HEK293 (cell line): ENCODE data around the gene C20orf204.

Experiments used
- CTCF ChIA-PET: fragments of 350-600 bp; formaldehyde crosslinking; extraction: SDS; loops from one replicate; lab custom pipeline; 2021; ENCODE audit warnings: antibody characterized with exemption; lab: Yijun Ruan, JAX
- POLR2A ChIA-PET: fragments of 300-600 bp; formaldehyde crosslinking; extraction: SDS; loops from one replicate; lab custom pipeline; 2020; ENCODE audit warnings: antibody characterized with exemption, inconsistent platforms; lab: Yijun Ruan, JAX
- H3K27ac ChIP-seq: fragments of 200-500 bp; sonication (Bioruptor generic); 2 replicates; pipeline ENCODE4 v1.5.1; 2014; ENCODE audit warnings: low read depth, low read length, control low read depth, inconsistent platforms; ENCODE audit errors: extremely low read depth
- H3K36me3 ChIP-seq, 2 experiments: fragments of 200-500 bp in 1 of 2; sonication (Bioruptor generic) in 1 of 2; 1 replicate in 1 of 2; 2 replicates in 1 of 2; pipeline ENCODE4 v1.5.1; 2014 to 2017; ENCODE audit warnings: inconsistent platforms in 2 of 2, low read length in 2 of 2; ENCODE audit not compliant: control insufficient read depth in 2 of 2, insufficient read depth in 1 of 2
- H3K4me1 ChIP-seq: fragments of 200-500 bp; sonication (Bioruptor generic); 2 replicates; pipeline ENCODE4 v1.5.1; 2014; ENCODE audit warnings: mild to moderate bottlenecking, low read length, inconsistent platforms; ENCODE audit not compliant: control insufficient read depth, insufficient read depth
- H3K4me3 ChIP-seq: 2 replicates; pipeline ENCODE4 v1.5.1; 2011; ENCODE audit warnings: low read depth, mild to moderate bottlenecking, control low read depth, low read length, moderate library complexity
- H3K9me3 ChIP-seq: fragments of 200-500 bp; sonication (Bioruptor generic); 2 replicates; pipeline ENCODE4 v1.5.1; 2014; ENCODE audit warnings: low read depth, low read length, inconsistent platforms; ENCODE audit not compliant: control insufficient read depth, insufficient read depth
- EGR2 ChIP-seq: fragments of 450-650 bp; formaldehyde crosslinking; IDR thresholded peaks from 2 replicates; pipeline ENCODE4 v1.5.1; 2016; ENCODE audit warnings: low read depth, missing biosample characterization, missing genetic modification characterization
- GLIS2 ChIP-seq: fragments of 450-650 bp; formaldehyde crosslinking; IDR thresholded peaks from 2 replicates; pipeline ENCODE4 v1.5.1; 2016; ENCODE audit warnings: missing biosample characterization, missing genetic modification characterization
- HOXA7 ChIP-seq: sonication (generic); formaldehyde crosslinking; IDR thresholded peaks from 2 replicates; pipeline ENCODE4 v1.8.1; 2022; ENCODE audit warnings: missing genetic modification reagents, borderline replicate concordance
- OSR2 ChIP-seq: fragments of 450-650 bp; formaldehyde crosslinking; IDR thresholded peaks from 2 replicates; pipeline ENCODE4 v1.5.1; 2016; ENCODE audit warnings: missing biosample characterization, missing genetic modification characterization
- ZBTB7A ChIP-seq: fragments of 450-650 bp; formaldehyde crosslinking; IDR thresholded peaks from 2 replicates; pipeline ENCODE4 v1.5.1; 2016; ENCODE audit warnings: low read depth, missing biosample characterization, missing genetic modification characterization
- ZEB2 ChIP-seq: fragments of 450-650 bp; formaldehyde crosslinking; IDR thresholded peaks from 2 replicates; pipeline ENCODE4 v1.5.1; 2016; ENCODE audit warnings: missing biosample characterization, missing genetic modification characterization
- ZFHX2 ChIP-seq: fragments of 450-650 bp; formaldehyde crosslinking; conservative IDR thresholded peaks from 2 replicates; pipeline ENCODE4 v1.5.1; 2016; ENCODE audit warnings: missing biosample characterization, missing genetic modification characterization
- ZFP3 ChIP-seq: fragments of 450-650 bp; formaldehyde crosslinking; IDR thresholded peaks from 2 replicates; pipeline ENCODE4 v1.5.1; 2016; ENCODE audit warnings: low read depth, missing biosample characterization, missing genetic modification characterization
- ZFP37 ChIP-seq: fragments of 450-650 bp; formaldehyde crosslinking; IDR thresholded peaks from 2 replicates; pipeline ENCODE4 v1.5.1; 2016; ENCODE audit warnings: missing biosample characterization, missing genetic modification characterization
- ZNF121 ChIP-seq: fragments of 450-650 bp; formaldehyde crosslinking; IDR thresholded peaks from 2 replicates; pipeline ENCODE4 v1.5.1; 2016; ENCODE audit warnings: missing biosample characterization, missing genetic modification characterization
- ZNF138 ChIP-seq: fragments of 450-650 bp; formaldehyde crosslinking; IDR thresholded peaks from 2 replicates; pipeline ENCODE4 v1.5.1; 2016; ENCODE audit warnings: missing biosample characterization, missing genetic modification characterization, borderline replicate concordance
- ZNF24 ChIP-seq: fragments of 450-650 bp; formaldehyde crosslinking; IDR thresholded peaks from 2 replicates; pipeline ENCODE4 v1.5.1; 2016; ENCODE audit warnings: missing biosample characterization, missing genetic modification characterization
- ZNF302 ChIP-seq: fragments of 450-650 bp; formaldehyde crosslinking; IDR thresholded peaks from 2 replicates; pipeline ENCODE4 v1.5.1; 2016; ENCODE audit warnings: missing biosample characterization, missing genetic modification characterization, low read depth
- ZNF521 ChIP-seq: fragments of 450-650 bp; formaldehyde crosslinking; IDR thresholded peaks from 2 replicates; pipeline ENCODE4 v1.5.1; 2017; ENCODE audit warnings: missing biosample characterization, mild to moderate bottlenecking, missing genetic modification characterization
- ZNF529 ChIP-seq: fragments of 450-650 bp; formaldehyde crosslinking; IDR thresholded peaks from 2 replicates; pipeline ENCODE4 v1.5.1; 2017; ENCODE audit warnings: missing genetic modification characterization, missing biosample characterization; ENCODE audit not compliant: insufficient replicate concordance
- ZNF571 ChIP-seq: fragments of 450-650 bp; formaldehyde crosslinking; IDR thresholded peaks from 2 replicates; pipeline ENCODE4 v1.5.0; 2017; ENCODE audit warnings: missing biosample characterization, missing genetic modification characterization
- ZNF843 ChIP-seq: fragments of 450-650 bp; formaldehyde crosslinking; IDR thresholded peaks from 2 replicates; pipeline ENCODE4 v1.5.1; 2016; ENCODE audit warnings: missing biosample characterization, missing genetic modification characterization
- TF ChIP-seq, protein P1 (sequence below): fragments of 450-650 bp; formaldehyde crosslinking; IDR thresholded peaks from 2 replicates; pipeline ENCODE4 v1.5.1; 2017; ENCODE audit warnings: missing biosample characterization, mild to moderate bottlenecking, missing genetic modification characterization, moderate library complexity
- TF ChIP-seq, protein P2 (sequence below): fragments of 450-650 bp; formaldehyde crosslinking; IDR thresholded peaks from 2 replicates; pipeline ENCODE4 v1.5.1; 2016; ENCODE audit warnings: missing biosample characterization, missing genetic modification characterization
- TF ChIP-seq, protein P3 (sequence below): fragments of 450-650 bp; formaldehyde crosslinking; IDR thresholded peaks from 2 replicates; pipeline ENCODE4 v1.5.1; 2016; ENCODE audit warnings: missing biosample characterization, missing genetic modification characterization

Gene C20orf204

DNA sequence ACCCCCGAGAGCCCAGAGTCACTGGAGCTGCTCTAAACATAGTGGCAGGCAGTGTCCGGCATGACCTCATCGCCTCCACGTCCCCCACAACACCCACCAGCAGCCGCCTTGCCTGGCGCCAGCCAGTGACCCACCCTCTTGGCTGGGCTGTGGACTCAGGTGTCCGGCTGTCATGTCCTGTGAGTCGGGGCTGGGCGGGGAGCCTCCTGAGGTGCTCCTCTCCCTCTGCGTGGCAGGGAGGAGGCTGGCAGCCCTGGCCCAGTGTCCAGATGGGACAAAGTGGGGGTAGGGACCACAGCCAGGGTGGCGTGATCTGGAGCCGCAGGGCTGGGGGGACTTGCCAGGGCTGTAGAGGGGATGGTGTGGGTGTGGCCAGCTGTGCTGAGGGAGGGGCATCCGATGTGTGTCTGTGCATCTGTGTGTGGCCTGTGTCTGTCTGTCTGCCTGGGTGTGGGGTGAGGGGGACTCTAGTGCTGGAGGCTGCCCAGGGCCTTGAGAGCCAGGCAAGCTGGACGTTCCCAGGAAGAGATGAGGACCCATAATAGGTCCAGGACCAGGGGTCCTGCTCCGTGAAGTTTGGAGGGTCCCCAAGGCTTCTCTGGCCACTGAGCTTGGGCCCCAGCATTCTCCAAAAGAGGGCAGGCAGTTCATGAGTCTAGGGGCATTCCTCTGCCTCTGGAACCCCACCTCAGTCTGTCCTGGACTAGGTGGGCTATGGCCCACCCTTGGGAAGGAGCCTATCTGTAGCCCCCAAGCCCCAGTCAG is 15.8 kb downstream of the C20orf204 start:
- POLR2A ChIA-PET, result interaction anchor here (0.7 kb wide), 1 partner anchor 13 kb away, joined by 3 read pairs; no protein-coding TSS in a partner anchor
- Histone ChIP-seq H3K4me3 (no peak overlapping the region), H3K36me3 (peaks cover 0 to 5% of the 10 kb centered on the region in 2 experiments; a peak in 1 of 3 replicates), H3K4me1 (peaks cover 6% of the 10 kb centered on the region), H3K27ac (no peak overlapping the region), H3K9me3 (no peaks in the 10 kb centered on the region)
- CTCF ChIA-PET, result interaction anchor here (0.6 to 1.2 kb wide), 4 partner anchors 11 to 78 kb away, joined by 3 to 4 read pairs (median 3); partner anchors contain the start of gene TCEA2
- TF ChIP-seq ZNF529 (tag by site-specific recombination), result no peak
- peak; percentile 39 for TF ChIP-seq ZFHX2 (tag by site-specific recombination)
- TF ChIP-seq ZNF571 (tag by site-specific recombination), result no peak
- no peak for TF ChIP-seq ZNF843 (tag by site-specific recombination)
- TF ChIP-seq, protein P1, sequence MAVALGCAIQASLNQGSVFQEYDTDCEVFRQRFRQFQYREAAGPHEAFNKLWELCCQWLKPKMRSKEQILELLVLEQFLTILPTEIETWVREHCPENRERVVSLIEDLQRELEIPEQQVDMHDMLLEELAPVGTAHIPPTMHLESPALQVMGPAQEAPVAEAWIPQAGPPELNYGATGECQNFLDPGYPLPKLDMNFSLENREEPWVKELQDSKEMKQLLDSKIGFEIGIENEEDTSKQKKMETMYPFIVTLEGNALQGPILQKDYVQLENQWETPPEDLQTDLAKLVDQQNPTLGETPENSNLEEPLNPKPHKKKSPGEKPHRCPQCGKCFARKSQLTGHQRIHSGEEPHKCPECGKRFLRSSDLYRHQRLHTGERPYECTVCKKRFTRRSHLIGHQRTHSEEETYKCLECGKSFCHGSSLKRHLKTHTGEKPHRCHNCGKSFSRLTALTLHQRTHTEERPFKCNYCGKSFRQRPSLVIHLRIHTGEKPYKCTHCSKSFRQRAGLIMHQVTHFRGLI, result no peak
- TF ChIP-seq HOXA7, result no peak
- no peak for TF ChIP-seq ZFP37
- peak; percentile 33 for TF ChIP-seq EGR2 (tag by site-specific recombination)
- TF ChIP-seq ZNF302 (tag by site-specific recombination), result no peak
- no peak for TF ChIP-seq ZFP3 (tag by site-specific recombination)
- TF ChIP-seq, protein P2, sequence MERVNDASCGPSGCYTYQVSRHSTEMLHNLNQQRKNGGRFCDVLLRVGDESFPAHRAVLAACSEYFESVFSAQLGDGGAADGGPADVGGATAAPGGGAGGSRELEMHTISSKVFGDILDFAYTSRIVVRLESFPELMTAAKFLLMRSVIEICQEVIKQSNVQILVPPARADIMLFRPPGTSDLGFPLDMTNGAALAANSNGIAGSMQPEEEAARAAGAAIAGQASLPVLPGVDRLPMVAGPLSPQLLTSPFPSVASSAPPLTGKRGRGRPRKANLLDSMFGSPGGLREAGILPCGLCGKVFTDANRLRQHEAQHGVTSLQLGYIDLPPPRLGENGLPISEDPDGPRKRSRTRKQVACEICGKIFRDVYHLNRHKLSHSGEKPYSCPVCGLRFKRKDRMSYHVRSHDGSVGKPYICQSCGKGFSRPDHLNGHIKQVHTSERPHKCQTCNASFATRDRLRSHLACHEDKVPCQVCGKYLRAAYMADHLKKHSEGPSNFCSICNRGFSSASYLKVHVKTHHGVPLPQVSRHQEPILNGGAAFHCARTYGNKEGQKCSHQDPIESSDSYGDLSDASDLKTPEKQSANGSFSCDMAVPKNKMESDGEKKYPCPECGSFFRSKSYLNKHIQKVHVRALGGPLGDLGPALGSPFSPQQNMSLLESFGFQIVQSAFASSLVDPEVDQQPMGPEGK, result 0 out of 2 replicates have a peak, but pooled peaks have one; percentile 27
- TF ChIP-seq ZNF121 (tag by site-specific recombination), result peak; percentile 73

DNA sequence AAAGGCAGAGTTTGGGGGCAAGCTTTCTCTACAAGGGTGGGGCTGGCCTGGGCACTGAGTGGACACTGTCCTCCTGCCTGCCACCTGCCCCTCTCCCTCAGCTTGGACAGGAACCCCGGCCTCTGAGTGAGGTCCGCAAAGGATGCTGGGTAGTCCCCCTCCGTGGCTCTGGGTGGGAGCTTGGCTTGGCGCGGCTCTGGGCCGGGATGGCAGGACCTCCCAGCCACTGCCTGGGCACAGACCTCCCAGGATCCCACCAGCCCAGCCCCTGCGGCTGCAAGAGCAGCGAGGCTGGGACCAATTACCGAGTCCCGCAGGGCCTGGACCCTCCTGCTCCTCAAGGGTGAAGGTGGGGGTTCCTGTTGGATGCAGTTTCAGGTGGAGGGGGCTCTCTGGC is 16.3 kb downstream of the C20orf204 start:
- no peak overlapping the region for H3K27ac ChIP-seq
- ChIA-PET CTCF (interaction anchor here (0.6 to 3.0 kb wide), 5 partner anchors 10 to 78 kb away, joined by 3 to 19 read pairs (median 3); partner anchors contain the start of gene TCEA2), POLR2A (no interaction called here)
- 0 out of 2 replicates have a peak, but pooled peaks have one; percentile 9 for TF ChIP-seq GLIS2
- no peak for TF ChIP-seq ZNF521
- TF ChIP-seq ZFHX2 (tag by site-specific recombination), result no peak
- H3K36me3 ChIP-seq, result peaks cover 0 to 5% of the 10 kb centered on the region in 2 experiments; a peak in 1 of 3 replicates
- H3K9me3 ChIP-seq, result no peaks in the 10 kb centered on the region
- H3K4me1 ChIP-seq, result peaks cover 6% of the 10 kb centered on the region
- no peak overlapping the region for H3K4me3 ChIP-seq

DNA sequence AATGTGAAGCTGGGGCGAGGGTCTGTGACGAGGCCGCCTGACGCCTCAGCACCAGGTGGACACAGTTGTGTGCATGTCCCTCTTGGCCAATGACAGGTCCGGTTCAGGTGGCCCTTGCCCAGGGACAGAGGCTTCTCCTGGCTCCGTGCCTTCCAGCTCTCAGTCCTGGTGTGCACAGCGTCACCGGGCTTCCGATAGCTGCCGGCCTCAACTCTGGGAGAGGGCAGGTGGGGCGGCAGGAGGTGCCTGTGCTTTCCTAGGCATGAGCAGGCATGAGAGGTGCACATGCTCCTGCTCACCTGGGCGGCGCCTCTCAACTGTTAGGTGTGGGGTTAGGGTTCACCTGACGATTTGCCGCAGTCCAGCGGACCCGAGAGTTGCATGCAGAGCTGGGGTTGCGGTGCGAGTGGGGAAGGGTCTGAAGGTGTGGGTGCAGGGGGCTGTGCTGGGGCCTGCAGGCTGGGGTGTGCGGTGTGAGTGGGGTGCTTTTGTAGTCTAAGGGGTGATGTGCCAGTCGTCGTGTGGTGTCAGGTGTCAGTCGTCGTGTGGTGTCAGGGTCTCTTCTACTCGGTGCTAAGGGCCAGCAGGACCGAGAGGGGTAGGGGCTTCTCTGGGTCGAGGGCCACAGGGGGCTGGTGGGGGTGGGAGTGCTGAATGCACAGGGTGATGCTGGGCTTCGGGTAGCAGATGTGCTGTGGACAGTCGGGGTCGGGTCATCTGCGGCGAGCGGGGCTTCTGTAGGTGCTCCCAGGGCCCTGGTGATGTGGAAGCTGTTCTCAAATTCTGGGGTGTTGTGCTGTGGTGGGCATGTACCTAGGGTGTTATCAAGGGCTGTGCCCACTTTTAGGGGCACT is 17.2 kb downstream of the C20orf204 start:
- peaks cover 6% of the 10 kb centered on the region for H3K4me1 ChIP-seq
- TF ChIP-seq, protein P3, sequence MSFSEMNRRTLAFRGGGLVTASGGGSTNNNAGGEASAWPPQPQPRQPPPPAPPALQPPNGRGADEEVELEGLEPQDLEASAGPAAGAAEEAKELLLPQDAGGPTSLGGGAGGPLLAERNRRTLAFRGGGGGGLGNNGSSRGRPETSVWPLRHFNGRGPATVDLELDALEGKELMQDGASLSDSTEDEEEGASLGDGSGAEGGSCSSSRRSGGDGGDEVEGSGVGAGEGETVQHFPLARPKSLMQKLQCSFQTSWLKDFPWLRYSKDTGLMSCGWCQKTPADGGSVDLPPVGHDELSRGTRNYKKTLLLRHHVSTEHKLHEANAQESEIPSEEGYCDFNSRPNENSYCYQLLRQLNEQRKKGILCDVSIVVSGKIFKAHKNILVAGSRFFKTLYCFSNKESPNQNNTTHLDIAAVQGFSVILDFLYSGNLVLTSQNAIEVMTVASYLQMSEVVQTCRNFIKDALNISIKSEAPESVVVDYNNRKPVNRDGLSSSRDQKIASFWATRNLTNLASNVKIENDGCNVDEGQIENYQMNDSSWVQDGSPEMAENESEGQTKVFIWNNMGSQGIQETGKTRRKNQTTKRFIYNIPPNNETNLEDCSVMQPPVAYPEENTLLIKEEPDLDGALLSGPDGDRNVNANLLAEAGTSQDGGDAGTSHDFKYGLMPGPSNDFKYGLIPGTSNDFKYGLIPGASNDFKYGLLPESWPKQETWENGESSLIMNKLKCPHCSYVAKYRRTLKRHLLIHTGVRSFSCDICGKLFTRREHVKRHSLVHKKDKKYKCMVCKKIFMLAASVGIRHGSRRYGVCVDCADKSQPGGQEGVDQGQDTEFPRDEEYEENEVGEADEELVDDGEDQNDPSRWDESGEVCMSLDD (tag by site-specific recombination), result peak; percentile 13; the same call in 1 of the 2 replicates
- no peak for TF ChIP-seq ZFP37
- TF ChIP-seq ZNF302 (tag by site-specific recombination), result no peak
- TF ChIP-seq ZEB2, result no peak
- no peak for TF ChIP-seq ZNF138 (tag by site-specific recombination)
- no peak for TF ChIP-seq ZNF121 (tag by site-specific recombination)
- TF ChIP-seq ZNF24 (tag by site-specific recombination), result no peak
- TF ChIP-seq ZBTB7A (tag by site-specific recombination), result no peak
- TF ChIP-seq, protein P1, result no peak
- TF ChIP-seq OSR2 (tag by site-specific recombination), result peak; percentile 39; the same call in 1 of the 2 replicates

More for the DNA sequence above, 17.2 kb downstream of the C20orf204 start:
- CTCF ChIA-PET, result interaction anchor here (0.6 to 3.0 kb wide), 8 partner anchors 9 to 334 kb away, joined by 3 to 19 read pairs (median 4); partner anchors contain the start of gene PRPF6
- Histone ChIP-seq H3K27ac (no peak overlapping the region), H3K4me3 (no peak overlapping the region), H3K36me3 (no peaks in the 10 kb centered on the region), H3K9me3 (no peaks in the 10 kb centered on the region)
- POLR2A ChIA-PET, result interaction anchor here (1.1 to 2.2 kb wide), 3 partner anchors 9 to 97 kb away, joined by 3 to 16 read pairs (median 3); partner anchors contain the start of genes PRPF6, TCEA2 and UCKL1
